ENCODE results near the gene AATF.

Gene AATF

GRCh38 chr17:36948717-36949460 lies at the start of gene AATF:
Gene AATF, plus strand, starts transcription at chr17:36948954. Its CDS starts 172 bp downstream, at chr17:36949126.
- peak; percentile 92 to 99 (median 96) for DNase-seq
- intact Hi-C loops (cut with DNase I): loop anchor here (2.0 kb wide), 1 partner anchor 98 kb away; no protein-coding TSS in a partner anchor

DNA sequence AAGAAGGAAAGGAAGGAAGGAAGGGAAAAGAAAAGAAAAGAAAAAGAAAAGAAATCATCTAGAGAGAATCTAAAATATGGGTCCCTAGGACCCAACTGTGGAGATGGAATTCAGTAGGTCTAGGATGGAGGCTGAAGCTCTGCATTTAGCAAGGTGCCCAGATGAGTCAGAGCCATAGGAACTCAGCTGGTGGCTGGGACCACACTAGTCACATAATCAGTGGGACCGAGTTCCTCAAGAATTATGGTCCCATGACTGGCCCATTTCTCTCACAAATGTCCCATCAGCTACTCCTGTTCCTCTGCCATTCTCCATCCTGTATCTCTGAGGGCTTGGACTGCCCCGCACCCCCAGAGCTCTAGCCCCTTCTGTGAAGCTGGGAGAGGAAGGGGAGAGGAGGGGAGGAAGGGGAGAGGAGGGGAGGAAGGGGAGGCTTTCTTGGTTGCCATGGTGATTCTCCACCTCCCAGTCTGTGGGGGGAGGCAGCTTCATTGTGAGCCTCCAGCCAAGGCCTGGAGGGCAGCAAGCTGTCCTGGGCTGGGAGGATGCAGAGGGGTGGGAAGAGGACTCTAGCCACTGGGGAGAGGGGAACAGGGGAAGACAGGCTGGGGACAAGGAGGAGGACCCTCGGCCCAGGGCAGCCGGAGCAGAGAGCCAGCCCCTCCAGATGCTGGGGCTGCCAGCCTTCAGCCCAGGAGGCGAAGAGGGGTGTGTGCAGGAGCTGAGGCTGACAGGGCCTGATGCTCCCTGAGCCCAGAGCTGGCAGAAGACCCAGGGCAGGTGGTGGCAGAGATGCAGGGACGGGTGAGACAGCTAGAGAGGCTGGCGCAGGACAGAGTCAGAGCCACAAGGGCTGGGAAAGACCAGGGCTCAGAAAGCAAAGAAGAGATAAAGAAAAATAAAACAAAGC lies 49.2 kb upstream of the AATF start:
- DNase-seq: peak in 1 of 10 donors; percentile 30
- intact Hi-C loops (cut with DNase I): no loop called here

DNA sequence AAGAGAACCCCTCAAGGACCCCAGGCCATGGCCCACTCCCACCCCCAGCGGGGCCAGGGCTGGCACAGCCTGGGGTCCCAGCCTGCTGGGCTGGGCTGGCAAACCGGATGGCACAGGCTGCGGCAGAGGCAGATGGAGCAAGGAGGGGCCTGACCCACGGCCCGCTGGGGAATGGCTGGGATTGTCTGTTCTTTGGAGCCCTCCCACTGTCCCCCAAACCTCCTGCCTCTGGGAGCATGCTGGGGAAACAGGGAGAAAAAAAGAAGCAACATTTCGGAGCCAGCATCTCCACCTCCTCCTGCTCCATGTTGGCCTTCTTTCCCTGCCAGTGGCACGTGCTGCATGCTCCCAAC lies 48.6 kb upstream of the AATF start:
- peak in 1 of 10 donors; percentile 65 for DNase-seq
- intact Hi-C loops (cut with DNase I): no loop called here

DNA sequence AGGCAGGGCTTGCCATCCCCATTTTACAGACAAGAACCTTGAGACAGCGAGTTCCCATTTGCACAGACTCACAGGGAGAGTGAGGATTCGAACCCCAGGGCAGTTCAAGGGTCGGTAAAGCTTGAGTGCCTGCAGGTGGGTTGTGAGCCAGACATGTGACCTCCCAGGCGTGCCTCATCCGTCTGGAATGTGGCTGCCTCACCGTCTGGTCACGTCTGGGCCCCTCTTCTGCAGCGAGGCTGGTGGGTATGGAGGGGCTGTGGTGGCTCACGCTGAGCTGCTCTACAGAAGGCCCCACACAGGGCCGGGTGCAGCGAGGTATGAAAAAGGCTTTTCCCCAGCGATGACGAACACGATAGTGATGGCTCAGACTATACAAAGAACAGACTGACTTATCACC lies 47.2 kb upstream of the AATF start:
- peak in 1 of 10 donors; percentile 61 for DNase-seq
- intact Hi-C loops (cut with DNase I): no loop called here

DNA sequence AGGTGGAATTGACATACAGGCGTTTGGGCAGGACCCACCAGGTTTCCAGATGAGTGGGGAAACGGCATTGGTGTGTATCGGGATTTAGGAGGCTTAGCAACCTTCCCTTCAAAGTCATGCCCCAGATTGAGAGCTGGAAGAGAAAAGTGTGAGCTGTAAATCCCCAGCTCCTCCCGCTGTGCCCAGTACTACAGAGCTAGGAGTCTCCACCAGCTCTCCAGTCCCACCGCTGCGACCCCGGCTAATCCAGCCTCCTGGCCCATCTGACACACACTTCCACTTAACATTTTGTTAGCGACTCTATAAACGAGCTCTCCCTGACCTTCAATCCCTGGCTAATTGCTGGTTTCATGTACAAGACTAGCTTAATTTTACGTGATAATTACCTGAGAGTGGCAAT lies 41.3 kb upstream of the AATF start:
- intact Hi-C loops (cut with DNase I): no loop called here

DNA sequence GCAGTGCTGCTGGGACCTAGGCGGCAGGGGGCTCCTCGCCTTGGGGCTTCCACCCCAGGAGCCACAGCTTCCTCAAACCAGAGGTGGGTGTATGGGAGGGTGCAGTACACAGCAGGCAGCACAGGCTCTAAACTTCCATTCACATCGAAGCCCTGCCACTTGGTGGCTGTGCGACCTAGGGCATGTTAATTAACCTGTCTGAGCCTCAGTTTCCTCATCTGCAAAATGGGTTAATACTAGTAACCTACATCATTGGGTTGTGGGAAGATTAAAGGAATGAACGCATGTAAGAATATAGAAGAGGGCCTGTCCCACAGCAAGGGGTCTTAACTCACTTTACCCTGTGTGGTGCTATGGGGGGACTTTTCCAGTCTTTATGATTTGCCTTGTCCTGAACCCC lies 38.2 kb upstream of the AATF start:
- peak in 2 of 10 donors; percentile 4 to 24 for DNase-seq
- intact Hi-C loops (cut with DNase I): no loop called here

More for the DNA sequence above, 41.3 kb upstream of the AATF start:
- DNase-seq: peak in 1 of 10 donors; percentile 70

DNA sequence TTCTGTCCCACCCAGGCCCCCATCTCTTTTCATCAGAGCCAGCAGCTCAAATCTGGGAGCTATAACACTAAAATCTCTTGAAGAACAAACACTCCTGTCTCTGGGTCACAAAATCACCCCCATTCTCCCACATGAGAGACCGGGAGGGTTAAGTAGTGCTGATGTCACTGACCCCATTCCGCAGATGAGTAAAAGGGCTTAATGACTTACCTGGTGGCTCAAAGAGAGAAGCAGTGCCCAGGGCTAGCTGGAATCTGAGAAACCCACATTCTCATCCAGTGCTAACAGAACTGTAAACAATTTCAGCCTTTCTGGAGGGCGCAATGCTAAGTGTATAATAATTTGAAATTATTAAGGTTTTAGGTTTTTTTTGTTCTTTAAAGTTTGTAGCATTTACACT lies 37.8 kb upstream of the AATF start:
- peak in 1 of 10 donors; percentile 4 for DNase-seq
- intact Hi-C loops (cut with DNase I): no loop called here

DNA sequence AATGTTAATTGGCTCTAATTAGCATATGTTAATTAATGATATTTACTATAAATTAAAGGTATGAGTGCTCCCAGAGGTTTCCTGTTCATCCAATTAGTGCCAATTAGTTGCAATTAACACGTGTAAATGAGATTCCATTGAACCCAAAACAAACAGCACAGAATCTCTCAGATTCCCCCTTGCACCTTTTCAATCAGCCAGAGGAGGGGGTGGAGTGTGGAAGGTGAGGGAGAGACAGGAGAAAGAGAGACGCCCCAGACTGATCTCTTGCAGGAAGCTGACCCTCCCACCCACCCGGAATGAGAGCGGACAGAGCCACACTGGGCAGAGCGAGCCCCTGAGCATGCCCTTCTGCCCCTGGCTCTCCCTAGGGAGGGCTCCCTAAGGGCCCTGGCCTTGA lies 35.6 kb upstream of the AATF start:
- intact Hi-C loops (cut with DNase I): no loop called here

GRCh38 chr17:36918211-36918691 lies 30.5 kb upstream of the AATF start:
- DNase-seq: peak in 1 of 10 donors; percentile 61
- intact Hi-C loops (cut with DNase I): no loop called here

More for the DNA sequence above, 35.6 kb upstream of the AATF start:
- no peak for DNase-seq

DNA sequence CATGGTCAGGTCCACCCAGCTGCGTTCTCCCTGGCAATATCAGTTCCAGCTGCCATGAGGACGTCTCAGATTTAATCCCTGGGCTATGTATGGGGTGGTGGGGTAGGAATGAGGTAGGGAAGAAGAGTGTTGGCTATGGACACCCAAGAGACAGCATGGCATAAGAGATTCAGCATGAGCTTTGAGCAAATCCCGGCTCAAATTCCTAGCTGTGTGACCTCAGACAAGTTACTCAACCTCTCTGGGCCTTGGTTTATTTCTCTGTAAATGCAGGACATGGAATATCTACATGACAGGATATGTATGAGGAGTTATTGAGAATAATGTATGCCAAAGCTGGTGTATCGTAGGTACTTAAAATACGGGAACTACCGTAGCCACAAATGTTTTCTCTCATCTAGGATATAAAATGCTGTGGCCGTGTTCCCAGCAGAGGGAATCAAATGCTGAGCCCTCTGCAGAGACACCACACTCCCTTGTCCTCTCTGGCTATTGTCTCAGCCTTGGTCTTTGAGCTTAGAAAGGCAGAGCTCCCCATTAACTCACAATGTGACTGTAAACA lies 29.3 kb upstream of the AATF start:
- intact Hi-C loops (cut with DNase I): no loop called here
- DNase-seq: no peak

DNA sequence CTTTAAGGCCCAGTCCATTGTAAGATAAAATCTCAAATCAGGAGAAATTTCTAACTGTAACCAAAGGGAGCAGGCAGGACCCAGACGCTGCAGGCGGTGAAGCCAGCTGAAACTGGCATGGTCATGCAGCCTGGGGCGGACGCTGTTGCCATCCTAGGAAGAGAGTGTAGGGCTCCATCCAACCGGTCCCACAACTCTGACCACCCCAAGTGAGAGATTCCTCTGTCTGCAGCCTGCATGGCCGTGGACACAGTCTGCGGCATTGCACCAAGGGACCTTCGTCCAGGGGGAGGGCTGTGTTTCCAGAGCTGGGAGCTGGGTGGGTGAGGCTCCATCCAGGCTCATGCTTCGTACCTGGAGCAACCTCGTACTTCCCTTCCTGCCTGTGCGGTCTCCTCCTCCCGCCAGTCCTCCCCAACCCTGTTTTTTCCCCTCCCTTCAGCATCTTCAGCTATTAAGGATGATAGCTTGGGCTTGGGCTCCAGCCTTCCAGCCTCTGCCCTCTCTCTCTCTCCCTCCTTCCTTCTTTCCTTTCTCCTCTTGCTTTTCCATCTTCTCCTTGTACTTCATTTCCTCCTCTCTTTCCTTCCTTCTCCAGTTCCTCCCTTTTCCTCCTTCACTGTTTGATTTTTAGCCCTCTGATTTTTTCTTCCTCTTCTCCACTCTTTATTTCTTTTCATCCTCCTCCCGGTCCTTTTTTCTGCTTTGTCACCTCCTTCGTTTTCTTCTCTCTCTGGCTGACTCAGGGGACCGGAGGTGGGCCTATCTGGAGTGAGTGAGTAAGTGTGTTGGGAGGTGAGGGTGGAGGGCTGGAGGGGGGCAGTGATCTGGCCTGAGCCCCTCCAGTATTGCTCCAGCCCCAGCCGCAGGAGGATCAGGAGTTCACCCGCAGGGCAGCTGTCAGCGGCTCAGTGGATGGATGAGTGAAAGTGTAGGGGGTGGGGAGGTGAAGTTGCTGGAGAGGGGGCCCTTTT lies 28.4 kb upstream of the AATF start:
- intact Hi-C loops (cut with DNase I): no loop called here
- peak in 1 of 10 donors; percentile 57 for DNase-seq

GRCh38 chr17:36921095-36921851 lies 27.5 kb upstream of the AATF start:
- intact Hi-C loops (cut with DNase I): no loop called here
- peak in 1 of 10 donors; percentile 45 for DNase-seq

DNA sequence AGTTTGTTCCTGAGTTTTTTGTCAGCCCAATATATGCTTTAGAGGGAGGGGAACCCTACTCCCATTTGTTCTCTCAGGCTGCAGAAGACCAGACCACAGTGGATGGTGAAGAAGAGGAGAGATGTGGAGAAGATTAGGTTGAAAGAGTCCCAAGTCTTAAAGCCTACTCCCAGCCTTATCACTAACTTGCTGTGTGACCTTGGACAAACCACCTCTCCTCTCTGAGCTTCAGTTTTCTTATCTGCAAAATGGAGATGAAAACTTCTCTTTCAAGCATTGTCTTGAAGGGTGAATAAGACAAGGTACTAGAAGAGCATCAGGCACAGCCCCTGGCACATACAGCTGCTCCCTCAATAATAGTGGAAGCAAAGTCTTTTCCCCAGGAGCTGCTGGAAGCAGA lies 26.6 kb upstream of the AATF start:
- DNase-seq: no peak
- intact Hi-C loops (cut with DNase I): no loop called here

DNA sequence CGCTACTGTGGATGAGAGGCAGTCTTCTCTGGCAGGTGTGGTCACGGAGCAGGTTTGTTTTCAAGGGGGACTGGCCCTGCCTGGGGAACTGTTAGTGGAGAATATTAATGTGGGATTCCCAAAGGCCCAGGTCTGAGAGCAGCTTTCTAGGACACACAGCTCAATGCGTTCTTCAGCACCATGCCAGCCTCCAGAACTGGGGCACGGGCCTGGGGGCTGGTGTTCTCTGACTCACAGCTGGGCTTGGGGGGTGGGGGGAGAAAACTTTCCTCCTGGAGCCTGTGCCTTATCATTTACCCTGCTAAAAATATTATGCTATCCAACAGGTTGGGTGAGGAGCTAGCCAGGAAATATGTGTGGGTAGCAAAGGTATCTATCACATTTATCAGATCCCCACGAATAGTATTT lies 24.9 kb upstream of the AATF start:
- intact Hi-C loops (cut with DNase I): no loop called here

GRCh38 chr17:36926226-36926625 lies 22.5 kb upstream of the AATF start:
- intact Hi-C loops (cut with DNase I): no loop called here
- no peak for DNase-seq

More for the DNA sequence above, 24.9 kb upstream of the AATF start:
- DNase-seq: peak in 1 of 10 donors; percentile 40

DNA sequence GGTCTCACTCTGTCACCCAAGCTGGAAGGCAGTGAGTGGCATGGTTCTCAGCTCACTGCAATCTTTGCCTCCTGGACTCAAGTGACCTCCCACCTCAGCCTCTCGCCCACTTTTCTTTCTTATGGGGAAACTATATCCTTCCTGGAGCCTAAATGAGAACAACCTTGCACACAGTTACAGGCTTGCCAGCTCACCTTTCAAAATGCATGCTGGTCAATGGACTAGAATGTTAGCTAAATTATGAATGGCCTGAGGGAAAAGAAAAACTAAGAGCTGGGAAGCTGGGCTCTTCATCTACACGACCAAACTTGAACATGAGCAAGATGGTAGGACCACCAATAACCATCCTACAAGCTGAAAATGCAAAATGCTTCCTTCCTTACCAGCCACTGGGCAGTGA lies 22.1 kb upstream of the AATF start:
- no peak for DNase-seq
- intact Hi-C loops (cut with DNase I): no loop called here

DNA sequence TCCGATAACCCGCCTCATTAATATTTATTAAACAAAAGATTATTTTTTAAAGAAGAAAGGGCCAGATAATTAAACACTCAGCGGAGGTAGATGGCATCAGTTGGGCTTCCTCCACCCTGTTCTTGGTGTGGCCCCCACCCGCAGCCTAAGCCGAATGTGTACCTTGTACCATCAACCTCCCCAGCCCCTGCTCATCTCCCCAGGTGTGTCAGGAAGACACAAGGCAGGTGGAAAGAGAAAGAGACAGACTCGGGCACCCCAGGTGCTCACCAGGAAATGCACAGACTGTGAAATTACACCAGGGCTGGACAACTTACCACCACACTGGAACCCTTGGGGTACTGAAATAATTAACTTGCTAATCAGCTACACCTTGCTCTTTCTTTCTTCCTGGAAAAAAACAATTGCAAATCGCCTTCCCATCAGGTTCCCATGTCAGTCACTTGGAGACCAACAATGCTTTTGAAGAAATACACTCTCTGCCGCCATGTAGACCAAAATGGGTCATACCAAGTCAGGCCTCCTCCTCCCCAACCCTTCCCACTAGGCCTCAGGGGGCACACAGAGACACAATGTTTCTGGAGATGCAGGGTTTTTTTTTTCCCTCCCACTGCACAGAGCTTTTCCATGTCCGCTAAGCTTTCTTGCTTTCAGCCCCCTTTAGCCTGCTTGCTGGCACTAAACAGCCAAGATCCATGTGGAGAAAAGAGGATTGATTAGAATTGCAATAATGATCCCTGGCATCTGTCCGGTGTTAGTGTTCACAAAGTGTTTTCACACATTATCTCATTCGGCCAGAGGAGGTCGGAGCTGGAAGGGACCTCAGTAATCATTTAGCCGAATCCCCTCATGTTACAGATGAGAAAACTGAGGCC lies 20.0 kb upstream of the AATF start:
- intact Hi-C loops (cut with DNase I): no loop called here

More for the DNA sequence above, 20.0 kb upstream of the AATF start:
- DNase-seq: no peak
